Fibroblast of lung (primary cell): ENCODE measurements around the gene UTS2R. TPM values are rescaled to one million over a fixed set of nuclear protein-coding genes. Genes with fewer than 3 reads are reported as not detected.

ENCODE experiments used
- DNase-seq, 2 donors: peaks; one replicate each; pipeline versions ENCODE4 v3.0.0 to v3.0.0-alpha.2; 2010; ENCODE audit warnings: low read depth in 2 of 2
- H2AFZ ChIP-seq: 2 replicates; pipeline ENCODE4 v1.5.1; 2012; ENCODE audit warnings: low read length, control low read depth, inconsistent platforms
- H3K27ac ChIP-seq: 2 replicates; pipeline ENCODE4 v1.5.1; 2011; ENCODE audit warnings: low read length, control low read depth; ENCODE audit not compliant: insufficient read depth
- H3K27me3 ChIP-seq: 2 replicates; pipeline ENCODE4 v1.5.1; 2011; ENCODE audit warnings: mild to moderate bottlenecking, low read length; ENCODE audit not compliant: control insufficient read depth, insufficient read depth
- H3K36me3 ChIP-seq: 2 replicates; pipeline ENCODE4 v1.5.1; 2011; ENCODE audit warnings: low read length; ENCODE audit not compliant: control insufficient read depth, insufficient read depth
- H3K4me1 ChIP-seq: 2 replicates; pipeline ENCODE4 v1.5.1; 2011; ENCODE audit warnings: low read length; ENCODE audit not compliant: control insufficient read depth, insufficient read depth; ENCODE audit errors: extremely low read depth
- H3K4me2 ChIP-seq: 2 replicates; pipeline ENCODE4 v1.5.1; 2011; ENCODE audit warnings: low read length, control low read depth; ENCODE audit not compliant: insufficient read depth; ENCODE audit errors: extremely low read depth
- H3K4me3 ChIP-seq, 4 experiments: fragments of 200-600 bp in 1 of 4; sonication (generic) in 1 of 4; replicated peaks in 1 of 4; 2 replicates each; pipeline ENCODE4 v1.5.1; 2011 to 2016; ENCODE audit warnings: low read length in 4 of 4, low read depth in 3 of 4, mild to moderate bottlenecking in 3 of 4, control low read depth in 2 of 4, inconsistent platforms in 1 of 4, mixed read lengths in 1 of 4; ENCODE audit not compliant: insufficient read depth in 1 of 4; ENCODE audit errors: control extremely low read depth in 1 of 4
- H3K79me2 ChIP-seq: 2 replicates; pipeline ENCODE4 v1.5.1; 2012; ENCODE audit warnings: mild to moderate bottlenecking, low read length, inconsistent platforms; ENCODE audit not compliant: control insufficient read depth, insufficient read depth
- H3K9ac ChIP-seq: 2 replicates; pipeline ENCODE4 v1.5.1; 2011; ENCODE audit warnings: mild to moderate bottlenecking, low read length, control low read depth; ENCODE audit not compliant: insufficient read depth
- H3K9me3 ChIP-seq: 2 replicates; pipeline ENCODE4 v1.5.1; 2012; ENCODE audit warnings: low read depth, low read length; ENCODE audit not compliant: control insufficient read depth, insufficient read depth
- H4K20me1 ChIP-seq: 2 replicates; pipeline ENCODE4 v1.5.1; 2011; ENCODE audit warnings: low read length; ENCODE audit not compliant: control insufficient read depth, insufficient read depth; ENCODE audit errors: extremely low read depth
- EZH2 ChIP-seq: IDR thresholded peaks from 2 replicates; pipeline ENCODE4 v1.5.1; 2012; ENCODE audit warnings: low read length, control low read depth, mild to moderate bottlenecking; ENCODE audit errors: missing control alignments
- polyA plus RNA-seq, 2 donors: library from polyadenylated mRNA; depleted of rRNA in 1 of 2; stranded (reverse) in 1 of 2; unstranded in 1 of 2; fragments of >200 nt; gene quantifications; 2 replicates each; pipeline ENCODE4 v1.2.1, GENCODE V29; 2011 to 2012; ENCODE audit warnings: missing spikeins in 1 of 2
- total RNA-seq: library from RNA; depleted of rRNA; stranded (reverse); fragments of >200 nt; gene quantifications from 2 replicates; pipeline ENCODE4 v1.2.1, GENCODE V29; 2014
- TF ChIP-seq, protein P1 (sequence below), 2 donors: IDR thresholded peaks in 1 of 2; conservative IDR thresholded peaks in 1 of 2; 1 replicate in 1 of 2; 2 replicates in 1 of 2; pipeline ENCODE4 v1.5.1; 2011 to 2012; ENCODE audit warnings: low read length in 2 of 2, control low read depth in 1 of 2, inconsistent platforms in 1 of 2, low read depth in 1 of 2, mild to moderate bottlenecking in 1 of 2

UTS2R gene
- total and polyA plus RNA-seq, 2 donors (not counting 1 experiment from before 2014, with no cell fraction given), result not detected

- Histone ChIP-seq H3K4me2 (peak overlapping the region; percentile 13), H3K9me3 (no peaks in the 10 kb centered on the region), H3K27ac (peak overlapping the region; percentile 71), H3K4me1 (peaks cover 20% of the 10 kb centered on the region), H3K27me3 (no peaks in the 10 kb centered on the region), H3K79me2 (no peaks in the 10 kb centered on the region), H3K9ac (peak overlapping the region; percentile 38), H4K20me1 (no peaks in the 10 kb centered on the region), H3K36me3 (peaks cover 2% of the 10 kb centered on the region), H2AFZ (no peak overlapping the region), H3K4me3 (no peak overlapping the region)
- DNase-seq, result peak; percentile 62 to 92
- TF ChIP-seq, protein P1, sequence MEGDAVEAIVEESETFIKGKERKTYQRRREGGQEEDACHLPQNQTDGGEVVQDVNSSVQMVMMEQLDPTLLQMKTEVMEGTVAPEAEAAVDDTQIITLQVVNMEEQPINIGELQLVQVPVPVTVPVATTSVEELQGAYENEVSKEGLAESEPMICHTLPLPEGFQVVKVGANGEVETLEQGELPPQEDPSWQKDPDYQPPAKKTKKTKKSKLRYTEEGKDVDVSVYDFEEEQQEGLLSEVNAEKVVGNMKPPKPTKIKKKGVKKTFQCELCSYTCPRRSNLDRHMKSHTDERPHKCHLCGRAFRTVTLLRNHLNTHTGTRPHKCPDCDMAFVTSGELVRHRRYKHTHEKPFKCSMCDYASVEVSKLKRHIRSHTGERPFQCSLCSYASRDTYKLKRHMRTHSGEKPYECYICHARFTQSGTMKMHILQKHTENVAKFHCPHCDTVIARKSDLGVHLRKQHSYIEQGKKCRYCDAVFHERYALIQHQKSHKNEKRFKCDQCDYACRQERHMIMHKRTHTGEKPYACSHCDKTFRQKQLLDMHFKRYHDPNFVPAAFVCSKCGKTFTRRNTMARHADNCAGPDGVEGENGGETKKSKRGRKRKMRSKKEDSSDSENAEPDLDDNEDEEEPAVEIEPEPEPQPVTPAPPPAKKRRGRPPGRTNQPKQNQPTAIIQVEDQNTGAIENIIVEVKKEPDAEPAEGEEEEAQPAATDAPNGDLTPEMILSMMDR (conservative IDR thresholded peaks at IDR 0.05 in 1 of 2, IDR thresholded peaks at IDR 0.05 in 1 of 2; ENCODE audit: low read depth in 1 of 2, low read length in 2 of 2), result no peak
- TF ChIP-seq EZH2, result no peak
Measured at GRCh38 chr17:82396601-82397435, 25.3 kb downstream of the UTS2R start.

- no peak overlapping the region for H3K9ac ChIP-seq
- no peak overlapping the region for H2AFZ ChIP-seq
- DNase-seq, result no peak
- no peaks in the 10 kb centered on the region for H4K20me1 ChIP-seq
- no peak overlapping the region for H3K27ac ChIP-seq
- TF ChIP-seq, protein P1 (conservative IDR thresholded peaks at IDR 0.05 in 1 of 2, IDR thresholded peaks at IDR 0.05 in 1 of 2; ENCODE audit: low read depth in 1 of 2, low read length in 2 of 2), result no peak
- no peak for TF ChIP-seq EZH2
- no peak overlapping the region for H3K4me3 ChIP-seq
- H3K79me2 ChIP-seq, result no peaks in the 10 kb centered on the region
- no peaks in the 10 kb centered on the region for H3K27me3 ChIP-seq
- H3K36me3 ChIP-seq, result peaks cover 2% of the 10 kb centered on the region
- peak overlapping the region; percentile 25 for H3K4me2 ChIP-seq
- H3K9me3 ChIP-seq, result no peaks in the 10 kb centered on the region
- peaks cover 20% of the 10 kb centered on the region for H3K4me1 ChIP-seq
Measured at GRCh38 chr17:82397449-82398335, 26.1 kb downstream of the UTS2R start.

DNA sequence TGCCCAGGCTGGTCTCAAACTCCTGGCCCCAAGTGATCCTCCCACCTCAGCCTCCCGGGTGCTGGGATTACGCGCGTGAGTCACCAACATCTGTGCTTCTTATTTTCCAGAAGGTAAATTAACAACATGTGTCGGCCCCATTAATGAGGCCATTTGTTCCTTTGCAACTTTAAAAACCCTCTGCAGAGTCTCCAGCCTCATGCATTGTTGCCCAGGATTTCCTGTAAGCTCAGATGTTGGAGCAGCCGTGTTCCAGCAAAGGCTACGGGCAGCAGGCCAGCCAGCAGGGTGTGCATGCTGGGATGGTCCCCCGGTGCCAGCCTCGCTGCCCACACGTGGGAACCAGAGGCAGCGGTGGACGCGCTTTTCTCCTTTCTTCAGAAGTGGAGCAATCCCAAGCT lies 27.5 kb downstream of the UTS2R start:
- no peaks in the 10 kb centered on the region for H4K20me1 ChIP-seq
- peaks cover 20% of the 10 kb centered on the region for H3K4me1 ChIP-seq
- no peaks in the 10 kb centered on the region for H3K27me3 ChIP-seq
- H3K27ac ChIP-seq, result peak overlapping the region; percentile 28
- DNase-seq, result peak; percentile 55 to 70
- TF ChIP-seq, protein P1 (conservative IDR thresholded peaks at IDR 0.05 in 1 of 2, IDR thresholded peaks at IDR 0.05 in 1 of 2; ENCODE audit: low read depth in 1 of 2, low read length in 2 of 2), result no peak
- TF ChIP-seq EZH2, result no peak
- H2AFZ ChIP-seq, result no peak overlapping the region
- peaks cover 5% of the 10 kb centered on the region for H3K36me3 ChIP-seq
- peak overlapping the region; percentile 48 for H3K4me2 ChIP-seq
- H3K9ac ChIP-seq, result no peak overlapping the region
- H3K79me2 ChIP-seq, result no peaks in the 10 kb centered on the region
- no peaks in the 10 kb centered on the region for H3K9me3 ChIP-seq
- H3K4me3 ChIP-seq, result no peak overlapping the region
